AG04450 (cell line): ENCODE measurements around the gene ZNF638. TPM values are rescaled to one million over a fixed set of nuclear protein-coding genes. Genes with fewer than 3 reads are reported as not detected.

Source experiments
- CTCF ChIA-PET: fragments of 300-600, 350-600 bp; formaldehyde crosslinking; extraction: SDS; loops from one replicate; lab custom pipeline; 2022; ENCODE audit warnings: antibody characterized with exemption, inconsistent platforms; lab: Charles Lee
- POLR2A ChIA-PET: fragments of 350-600 bp; formaldehyde crosslinking; extraction: SDS; loops from one replicate; lab custom pipeline; 2021; ENCODE audit warnings: antibody characterized with exemption, inconsistent platforms; lab: Yijun Ruan, JAX
- DNase-seq: peaks from one replicate; pipeline ENCODE4 v3.0.0-alpha.2; 2011; ENCODE audit warnings: low read depth, low spot score
- H3K27ac ChIP-seq: one replicate; pipeline ENCODE4 v1.5.1; 2012; ENCODE audit warnings: low read depth, low read length, control low read depth
- H3K27me3 ChIP-seq: one replicate; pipeline ENCODE4 v1.6.0; 2012; ENCODE audit warnings: low read length; ENCODE audit not compliant: control insufficient read depth, insufficient read depth
- H3K4me3 ChIP-seq: 2 replicates; pipeline ENCODE4 v1.5.1; 2011; ENCODE audit warnings: mild to moderate bottlenecking, low read depth, low read length, control low read depth
- H3K9me3 ChIP-seq: 2 replicates; pipeline ENCODE4 v1.5.1; 2012; ENCODE audit warnings: low read length; ENCODE audit not compliant: control insufficient read depth, insufficient read depth
- polyA plus RNA-seq: library from polyadenylated mRNA; depleted of rRNA; stranded (reverse); fragments of >200 nt; gene quantifications from 2 replicates; pipeline ENCODE4 v1.2.3, GENCODE V29; 2011; rRNA removed
- small RNA-seq: library from RNA; depleted of rRNA; stranded (forward); fragments of <200 nt; gene quantifications from one replicate; pipeline ENCODE3, GENCODE V24; 2012; ENCODE audit warnings: low read depth; ENCODE audit not compliant: insufficient read length
- TF ChIP-seq, protein P1 (sequence below): IDR thresholded peaks from 2 replicates; pipeline ENCODE4 v1.5.1; 2011; ENCODE audit warnings: low read depth, low read length, control low read depth, inconsistent platforms

ZNF638 gene
- polyA plus RNA-seq, 1 experiment: 105 TPM

GRCh38 chr2:71483246-71483645, 151.7 kb downstream of the ZNF638 start:
- CTCF ChIA-PET: interaction anchor here (1.7 kb wide), 1 partner anchor 184 kb away, joined by 4 read pairs; no protein-coding TSS in a partner anchor

GRCh38 chr2:71484354-71484753, 152.8 kb downstream of the ZNF638 start:
- H3K4me3 ChIP-seq: no peak overlapping the region
- ChIA-PET CTCF (interaction anchor here (0.6 kb wide), 1 partner anchor 153 kb away, joined by 12 read pairs; the partner anchor contains the start of gene ZNF638), POLR2A (no interaction called here)
- DNase-seq: no peak
- H3K9me3 ChIP-seq: no peaks in the 10 kb centered on the region
- no peak overlapping the region for H3K27ac ChIP-seq
- TF ChIP-seq, protein P1, sequence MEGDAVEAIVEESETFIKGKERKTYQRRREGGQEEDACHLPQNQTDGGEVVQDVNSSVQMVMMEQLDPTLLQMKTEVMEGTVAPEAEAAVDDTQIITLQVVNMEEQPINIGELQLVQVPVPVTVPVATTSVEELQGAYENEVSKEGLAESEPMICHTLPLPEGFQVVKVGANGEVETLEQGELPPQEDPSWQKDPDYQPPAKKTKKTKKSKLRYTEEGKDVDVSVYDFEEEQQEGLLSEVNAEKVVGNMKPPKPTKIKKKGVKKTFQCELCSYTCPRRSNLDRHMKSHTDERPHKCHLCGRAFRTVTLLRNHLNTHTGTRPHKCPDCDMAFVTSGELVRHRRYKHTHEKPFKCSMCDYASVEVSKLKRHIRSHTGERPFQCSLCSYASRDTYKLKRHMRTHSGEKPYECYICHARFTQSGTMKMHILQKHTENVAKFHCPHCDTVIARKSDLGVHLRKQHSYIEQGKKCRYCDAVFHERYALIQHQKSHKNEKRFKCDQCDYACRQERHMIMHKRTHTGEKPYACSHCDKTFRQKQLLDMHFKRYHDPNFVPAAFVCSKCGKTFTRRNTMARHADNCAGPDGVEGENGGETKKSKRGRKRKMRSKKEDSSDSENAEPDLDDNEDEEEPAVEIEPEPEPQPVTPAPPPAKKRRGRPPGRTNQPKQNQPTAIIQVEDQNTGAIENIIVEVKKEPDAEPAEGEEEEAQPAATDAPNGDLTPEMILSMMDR: no peak
- H3K27me3 ChIP-seq: peaks cover 23% of the 10 kb centered on the region

More at GRCh38 chr2:71483246-71483645, 151.7 kb downstream of the ZNF638 start:
- H3K27me3 ChIP-seq: peaks cover 24% of the 10 kb centered on the region
- no peaks in the 10 kb centered on the region for H3K9me3 ChIP-seq
- no peak overlapping the region for H3K27ac ChIP-seq
- no peak for DNase-seq
- no peak overlapping the region for H3K4me3 ChIP-seq
- POLR2A ChIA-PET: no interaction called here
- TF ChIP-seq, protein P1: no peak

Small RNA genes lying within 50 kb of the gene (small RNA-seq; reads per million reads assigned to genes)
- gene RNU6-105P: not detected

Other genes starting within 250 kb of the ZNF638 start
- 14.6 and 18.1 TPM in 2 replicates for gene MCEE, start 201.6 kb upstream of the ZNF638 start, polyA plus RNA-seq
- gene MPHOSPH10, start 201.1 kb upstream of the ZNF638 start, polyA plus RNA-seq: 14.1 and 23.3 TPM in 2 replicates
- gene PAIP2B, start 104.7 kb upstream of the ZNF638 start, polyA plus RNA-seq: 0.12 and 0.24 TPM in 2 replicates
- 0.02 and 0.07 TPM in 2 replicates for gene DYSF, start 121.8 kb downstream of the ZNF638 start, polyA plus RNA-seq